Stimulated activated CD8-positive, alpha-beta memory T cell treated with anti-CD3 and anti-CD28 coated beads, Interleukin-4, amount 100 ng/mL, for 24 hours (primary cell): ENCODE measurements around the gene NFYC.
A peak's percentile ranks its signal among the peaks of the same experiment; 100 is the strongest.
"Not testable (repeated sequence)": the region's sequence is repeated elsewhere in the genome, so short reads cannot be mapped to it uniquely, and the experiment has no call there.

Source experiments
- DNase-seq: peaks from one replicate; pipeline ENCODE4 v3.0.0-alpha.2; 2020; ENCODE audit warnings: low read depth

The NFYC gene

DNA sequence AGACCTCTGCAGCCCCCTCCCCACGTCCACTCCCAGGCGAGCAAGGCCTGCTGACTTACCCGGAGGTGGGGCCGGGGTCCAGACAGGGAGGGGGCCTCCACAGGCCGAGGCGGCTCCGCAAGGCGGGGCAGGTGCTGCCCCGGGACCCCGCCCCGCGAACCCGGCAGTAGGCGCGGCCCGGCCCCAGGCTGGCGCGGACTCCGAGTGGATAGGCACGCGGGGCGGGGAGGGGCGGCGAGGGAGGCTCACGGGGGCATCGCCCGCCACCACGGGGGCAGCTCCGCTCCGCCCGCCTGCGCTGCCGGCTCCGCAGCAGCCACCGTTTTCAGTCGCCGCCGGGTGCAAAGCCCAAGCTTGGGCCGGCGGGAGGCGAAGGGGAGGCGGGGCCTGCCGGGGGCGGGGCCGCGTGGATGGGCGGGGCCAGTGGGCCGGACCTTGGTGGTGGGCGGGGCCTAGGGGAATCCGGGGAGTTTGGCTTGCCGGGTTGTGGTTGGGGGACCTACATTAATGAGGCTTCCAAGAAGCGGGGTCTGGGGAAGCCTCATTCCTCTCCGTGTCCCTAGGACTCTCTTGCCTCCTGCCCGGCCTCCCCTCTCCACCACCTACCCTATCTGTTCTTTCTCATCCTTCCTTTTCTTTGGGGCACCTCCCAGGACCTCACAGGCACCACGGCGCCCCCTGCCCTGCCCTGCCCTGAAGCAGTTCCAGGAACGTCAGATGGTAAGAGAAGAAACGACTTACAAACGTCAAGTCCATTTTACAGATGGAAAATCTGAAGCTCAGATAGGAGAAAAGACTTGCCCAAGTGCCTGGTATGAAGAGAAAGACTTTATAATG is 26.0 kb upstream of the NFYC start, which contains the start of gene RIMS3:
TSS of gene RIMS3 (minus strand) at position 348 of the 837 bp plus-strand sequence. CDS start 23,757 bp downstream, outside the sequence.
- peak; percentile 70 for DNase-seq

DNA sequence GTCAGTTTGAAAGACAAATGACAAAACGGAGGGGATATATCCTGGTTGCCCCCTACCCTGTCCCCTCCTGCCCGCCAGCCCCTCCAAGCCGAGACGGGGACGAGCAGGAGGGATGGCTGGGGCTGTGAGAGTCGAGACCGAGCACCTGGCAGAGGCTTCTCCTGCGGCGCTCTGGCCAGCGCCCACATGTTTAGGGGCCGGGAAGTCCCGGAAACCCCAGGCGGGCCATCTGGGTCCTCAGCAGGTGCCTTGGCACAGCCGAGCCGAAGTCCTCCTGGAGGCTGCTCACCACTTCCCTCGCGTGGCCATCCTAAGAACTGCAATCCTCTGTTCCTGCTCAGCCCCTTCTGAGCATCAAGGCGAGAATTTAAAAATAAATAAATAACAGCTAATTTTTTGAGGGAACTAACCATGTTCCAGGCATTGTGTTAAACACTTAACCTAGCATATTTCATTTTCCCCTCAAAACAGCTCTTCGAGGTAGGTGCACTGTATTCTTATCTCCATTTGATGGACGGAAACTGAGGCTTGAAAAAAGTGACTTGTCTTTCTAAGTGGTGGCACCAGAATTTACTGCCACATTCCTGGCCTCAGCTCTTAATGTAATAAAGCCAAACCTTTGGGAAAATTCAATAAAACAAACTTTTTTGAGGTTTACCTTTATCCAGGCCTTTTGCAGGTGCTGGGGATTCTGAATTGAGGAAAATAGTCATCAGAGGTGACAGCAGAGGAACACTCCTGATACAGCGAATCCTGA is 22.6 kb upstream of the NFYC start:
- peak; percentile 76 for DNase-seq

DNA sequence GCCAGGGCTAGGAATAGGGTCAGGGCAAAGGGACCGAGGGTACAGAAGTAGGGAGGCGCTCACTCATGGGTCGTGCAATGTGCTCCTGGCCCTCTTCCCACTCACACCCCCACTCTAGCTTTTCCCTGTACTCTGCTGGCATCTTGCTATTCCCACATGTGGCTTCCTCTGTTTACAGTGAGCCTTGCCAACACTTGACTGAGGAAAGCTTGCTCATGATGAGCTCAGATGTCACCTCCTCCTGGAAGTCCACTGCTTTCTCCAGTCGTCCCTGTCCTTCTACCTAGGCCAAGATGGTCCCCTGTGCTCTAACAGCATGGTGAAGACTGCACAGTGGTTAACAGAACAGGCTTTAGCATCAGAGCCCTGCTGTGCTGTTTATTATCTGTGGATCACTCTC is 18.1 kb upstream of the NFYC start:
- DNase-seq: no peak

DNA sequence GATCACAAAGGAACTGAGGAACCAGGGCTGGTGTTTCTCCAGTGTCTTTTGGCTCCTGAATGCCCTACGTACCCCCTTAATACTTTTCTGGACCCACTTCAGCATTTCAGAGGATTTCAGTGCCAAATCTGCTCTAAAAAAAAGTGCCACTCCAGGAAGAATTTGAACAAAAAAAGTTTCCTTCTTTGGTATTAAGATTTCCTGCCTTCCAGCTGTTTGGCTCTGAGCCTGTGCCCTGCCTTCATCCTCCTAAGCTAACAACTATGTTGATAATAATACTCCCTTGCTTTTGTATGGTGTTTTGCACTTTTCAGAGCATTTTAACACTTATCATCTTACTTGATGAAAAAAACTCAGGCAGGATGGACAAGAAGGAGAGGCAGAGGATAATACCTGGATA is 15.0 kb upstream of the NFYC start:
- DNase-seq: no peak

DNA sequence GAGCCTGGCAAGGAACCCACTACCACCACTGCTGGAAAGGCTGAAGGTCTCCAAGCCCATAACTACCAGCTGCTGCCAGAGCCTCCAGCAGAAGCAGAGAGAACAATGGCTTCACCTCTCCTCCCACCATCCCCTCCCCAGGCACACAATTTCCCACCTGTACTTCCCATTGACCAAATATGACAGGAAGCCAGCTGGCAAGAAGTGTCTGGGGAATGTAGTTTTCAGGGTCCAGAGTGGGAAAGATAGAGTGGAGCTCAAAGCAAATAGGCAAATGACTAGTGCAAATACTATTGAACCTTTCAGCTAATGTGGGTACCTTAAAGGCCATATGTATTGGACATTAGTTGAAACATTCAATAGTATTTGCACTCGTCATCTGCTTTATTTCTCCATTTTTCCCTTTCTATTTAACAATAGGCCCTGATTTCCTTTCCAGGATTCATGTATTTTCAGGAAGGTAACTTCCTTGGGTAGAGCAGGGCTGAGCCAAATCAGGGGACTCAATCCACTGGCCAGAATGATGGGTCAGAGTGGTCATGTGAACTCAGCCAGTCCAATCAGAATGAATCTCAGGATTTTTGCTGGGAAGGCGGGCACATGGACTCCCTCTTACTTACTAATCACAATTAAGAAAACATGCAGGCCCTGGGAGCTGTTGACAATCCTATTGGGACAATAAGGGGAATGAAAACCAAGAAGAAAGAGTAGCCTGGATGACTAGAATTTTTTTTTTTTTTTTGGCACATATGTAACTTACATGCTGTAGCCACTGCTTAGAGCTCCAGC is 12.1 kb upstream of the NFYC start:
- no peak for DNase-seq

DNA sequence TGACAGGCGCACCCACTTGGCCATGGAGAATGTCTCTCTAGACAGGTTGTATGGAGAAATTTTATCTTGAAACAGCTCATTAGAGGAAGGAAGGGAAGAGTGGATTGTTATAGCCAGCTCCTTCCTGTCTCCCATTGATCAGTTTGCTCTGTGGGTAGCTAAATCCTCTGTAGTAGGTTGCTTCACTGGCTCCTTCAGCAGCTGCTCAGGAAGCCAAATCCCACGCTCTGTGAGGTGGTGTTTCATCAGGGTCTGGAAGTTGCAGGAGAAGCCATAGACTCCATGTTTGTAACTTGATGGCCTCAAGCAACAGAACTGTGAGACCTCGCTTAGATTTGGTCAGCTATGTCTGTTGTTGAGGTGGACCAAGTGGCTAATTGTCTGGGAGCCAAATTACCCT is 6.8 kb upstream of the NFYC start:
- no peak for DNase-seq

DNA sequence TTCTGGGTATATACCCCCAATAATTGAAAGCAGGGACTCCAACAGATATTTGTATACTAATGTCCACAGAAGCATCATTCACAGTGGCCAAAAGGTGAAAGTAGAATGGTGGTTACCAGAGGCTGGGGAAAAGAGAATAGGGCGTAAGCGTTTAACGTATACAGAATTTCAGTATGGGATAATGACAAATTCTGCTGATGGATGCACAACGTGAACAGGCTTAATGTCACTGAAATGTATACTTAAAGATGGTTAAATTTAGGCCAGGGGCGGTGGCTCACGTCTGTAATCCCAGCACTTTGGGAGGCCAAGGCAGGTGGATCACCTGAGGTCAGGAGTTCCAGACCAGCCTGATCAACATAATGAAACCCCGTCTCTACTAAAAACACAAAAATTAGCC is 4.4 kb upstream of the NFYC start:
- DNase-seq: no peak

DNA sequence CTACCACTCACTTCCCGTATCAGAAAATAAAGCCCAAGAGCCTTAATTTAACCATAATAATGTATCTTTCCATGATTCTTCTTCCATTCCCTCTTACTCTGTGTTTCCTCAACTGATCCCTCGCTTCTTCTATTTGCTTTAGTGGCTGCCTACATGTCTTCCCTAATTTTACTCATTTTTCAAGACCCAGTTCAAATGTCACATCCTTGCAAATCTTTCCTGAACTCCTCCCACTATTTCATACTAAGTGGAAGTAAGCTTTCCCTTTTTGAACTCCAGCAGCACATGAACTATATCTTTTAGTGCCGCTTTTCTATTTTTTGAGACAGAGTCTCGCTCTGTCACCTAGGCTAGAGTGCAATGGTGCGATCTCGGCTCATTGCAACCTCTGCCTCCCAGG is 3.8 kb upstream of the NFYC start:
- no peak for DNase-seq

DNA sequence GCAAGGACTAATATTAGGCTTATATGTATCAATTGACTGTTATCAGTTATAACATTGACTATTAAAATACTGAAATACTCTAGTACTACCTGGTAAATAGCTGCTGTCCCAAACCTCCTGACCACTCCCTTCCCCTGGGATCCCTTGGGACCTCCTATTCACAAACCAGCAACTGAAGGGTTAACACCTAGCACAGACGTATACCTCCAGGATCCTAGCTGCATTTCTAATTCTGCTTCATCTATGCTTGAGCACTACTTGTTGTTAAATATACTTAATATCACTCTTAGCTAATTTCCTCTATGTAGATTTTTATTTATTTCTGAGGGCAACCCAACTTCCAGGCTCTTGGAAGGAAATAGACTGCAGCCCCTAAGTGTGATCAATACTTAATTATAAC is 1.8 kb upstream of the NFYC start:
- DNase-seq: no peak

DNA sequence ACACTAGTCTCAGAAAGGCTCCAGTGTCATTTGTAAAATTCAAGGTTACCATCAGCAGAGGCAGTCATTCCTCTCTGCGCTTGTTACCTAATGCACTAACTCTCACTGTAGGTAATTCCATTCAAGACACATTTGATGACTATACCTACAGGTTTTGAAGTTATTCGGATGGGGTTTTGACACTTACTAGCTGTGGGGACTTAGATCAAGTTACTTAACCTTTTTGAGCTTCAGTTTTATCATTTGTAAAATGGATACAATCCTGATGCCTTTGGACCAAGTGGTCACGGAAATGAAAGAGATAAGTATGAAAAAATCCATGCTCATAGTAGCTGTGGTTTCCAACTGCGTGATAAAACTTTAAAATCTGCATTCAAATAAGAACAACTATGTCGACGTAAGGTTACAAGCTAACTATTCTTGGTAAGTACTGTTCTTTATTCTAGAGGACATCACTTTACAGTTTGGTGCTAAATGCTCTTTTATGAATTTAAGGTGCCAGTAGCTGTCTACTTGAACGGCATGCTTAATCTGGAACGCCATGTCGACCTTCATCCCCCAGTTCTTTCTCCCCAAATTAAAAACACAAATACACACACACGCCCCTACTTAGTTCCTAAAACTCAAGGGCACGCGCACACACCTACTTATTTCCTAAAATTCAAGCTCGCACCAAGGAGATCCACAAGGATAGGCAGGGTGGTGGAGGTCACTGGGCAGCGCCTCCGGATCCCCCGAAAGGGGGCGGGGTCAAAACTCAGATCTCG is 550 bp upstream of the NFYC start:
- DNase-seq: no peak

DNA sequence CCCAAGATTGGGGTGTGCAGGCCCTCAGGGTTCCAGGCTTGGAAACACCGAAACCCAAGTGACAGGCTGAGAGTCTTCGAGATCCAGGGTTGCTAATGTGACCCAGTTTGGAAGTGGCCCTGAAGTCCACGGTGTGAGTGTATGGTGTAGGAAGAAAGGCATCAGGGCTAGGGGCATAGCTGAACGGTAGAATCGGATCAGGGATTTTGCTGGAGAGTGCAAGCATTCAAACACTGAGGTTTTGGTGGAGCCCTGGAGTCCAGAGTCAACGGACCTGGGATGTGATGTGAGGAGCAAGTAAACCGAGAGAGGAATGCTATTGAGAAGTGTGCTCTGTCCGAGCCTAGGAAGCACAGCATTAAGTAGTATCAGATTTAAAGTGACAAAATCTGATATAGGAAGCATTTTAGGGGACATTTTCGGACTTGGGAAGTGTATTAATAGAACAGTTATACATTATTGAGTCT is 958 bp downstream of the NFYC start:
- DNase-seq: no peak

DNA sequence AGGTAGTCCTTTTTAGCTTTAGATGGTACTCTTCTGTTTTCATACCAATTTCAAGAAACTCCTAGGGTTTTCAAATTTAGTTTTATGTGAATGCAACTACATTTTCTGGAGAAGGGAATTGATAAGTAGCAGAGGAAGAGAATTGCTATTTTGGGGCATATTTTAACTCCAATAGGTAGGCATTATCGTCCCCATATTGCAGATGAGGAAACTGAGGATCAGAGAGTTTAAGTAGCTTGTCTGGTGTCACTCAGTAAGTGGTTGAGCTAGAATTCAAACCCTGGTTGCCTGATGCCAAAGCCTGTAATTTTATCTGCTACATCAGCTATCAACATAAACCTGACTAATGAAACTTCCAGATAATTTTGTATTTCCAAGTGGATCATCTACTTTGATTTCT is 1.9 kb downstream of the NFYC start:
- DNase-seq: no peak

DNA sequence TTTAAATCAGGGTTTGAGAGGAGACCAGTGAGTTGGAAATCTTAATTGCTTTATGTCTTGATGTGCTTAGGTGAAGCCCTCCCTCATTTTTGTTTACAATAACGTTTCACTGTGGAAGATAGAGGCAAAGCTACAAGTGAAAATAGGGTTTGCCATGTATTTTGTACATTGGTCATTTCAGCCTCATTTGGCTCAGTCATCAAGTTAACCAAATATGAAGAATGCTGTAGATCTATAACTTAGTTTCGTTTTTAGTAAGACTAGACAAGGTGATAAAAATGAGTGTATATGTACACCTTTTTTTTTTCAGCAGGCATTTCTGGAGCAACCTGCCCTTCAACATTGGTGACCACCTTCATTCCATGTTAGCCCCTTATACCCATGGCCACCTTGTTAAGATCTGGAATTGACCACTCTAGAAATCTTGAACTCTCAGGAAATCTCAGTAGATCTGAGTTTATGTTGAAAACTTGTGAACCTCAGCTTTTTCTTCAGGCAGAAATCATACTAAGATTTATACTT is 2.9 kb downstream of the NFYC start:
- no peak for DNase-seq

DNA sequence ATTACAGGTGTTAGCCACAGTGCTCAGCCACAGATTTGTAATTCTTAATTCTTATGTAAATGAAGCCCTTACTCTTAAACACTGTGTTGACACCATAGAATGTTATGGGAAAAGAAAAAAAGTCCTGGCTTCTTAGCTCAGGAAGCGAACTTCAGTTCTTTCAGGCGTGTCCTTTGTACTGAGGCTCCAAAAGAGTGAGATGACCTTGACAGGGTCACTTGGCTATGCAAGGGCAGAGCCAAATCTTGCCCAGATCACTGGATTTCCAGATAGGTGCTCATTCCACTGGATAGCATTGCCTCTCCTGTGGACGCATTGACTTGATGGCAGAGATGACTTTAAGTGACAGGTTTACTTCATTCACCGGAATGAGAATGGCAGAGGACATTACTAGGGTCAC is 4.8 kb downstream of the NFYC start:
- no peak for DNase-seq

DNA sequence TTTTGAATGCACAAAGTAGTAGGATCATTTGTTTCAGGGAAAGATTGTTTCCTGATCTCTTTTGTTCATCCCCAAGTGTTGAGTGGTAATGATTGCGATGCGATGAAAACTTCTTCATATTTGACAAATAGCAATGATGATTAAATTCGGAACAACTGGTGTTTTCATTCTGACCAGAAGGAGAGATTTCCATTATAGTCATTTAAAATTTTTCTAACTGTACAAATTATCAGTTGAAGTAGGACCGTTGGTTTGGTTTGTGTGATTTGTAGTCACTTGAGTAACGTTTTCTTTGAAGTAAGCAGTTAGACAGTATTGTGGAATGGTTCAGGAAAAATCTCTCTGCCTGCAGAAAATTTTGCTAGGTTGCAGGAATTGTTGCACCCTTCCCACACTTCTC is 5.9 kb downstream of the NFYC start:
- no peak for DNase-seq

DNA sequence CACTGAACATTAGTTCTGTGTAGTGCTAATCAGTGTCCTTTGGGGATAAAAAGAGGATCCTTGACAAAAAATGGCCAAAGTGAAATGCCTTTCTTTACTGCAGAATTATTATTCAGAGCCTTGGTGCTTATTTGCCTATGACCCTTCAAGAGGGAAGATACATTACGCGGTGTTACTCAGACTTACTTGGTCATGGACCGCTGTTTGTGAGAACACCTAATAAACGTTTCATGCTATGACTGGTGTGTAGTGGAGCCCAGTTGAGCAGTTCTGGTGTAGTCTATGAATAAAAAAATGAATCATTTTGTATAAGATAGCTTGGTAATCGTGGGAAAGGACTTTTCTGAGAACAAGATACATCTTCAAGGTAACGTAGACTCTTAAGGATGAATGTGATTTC is 8.3 kb downstream of the NFYC start:
- DNase-seq: no peak

DNA sequence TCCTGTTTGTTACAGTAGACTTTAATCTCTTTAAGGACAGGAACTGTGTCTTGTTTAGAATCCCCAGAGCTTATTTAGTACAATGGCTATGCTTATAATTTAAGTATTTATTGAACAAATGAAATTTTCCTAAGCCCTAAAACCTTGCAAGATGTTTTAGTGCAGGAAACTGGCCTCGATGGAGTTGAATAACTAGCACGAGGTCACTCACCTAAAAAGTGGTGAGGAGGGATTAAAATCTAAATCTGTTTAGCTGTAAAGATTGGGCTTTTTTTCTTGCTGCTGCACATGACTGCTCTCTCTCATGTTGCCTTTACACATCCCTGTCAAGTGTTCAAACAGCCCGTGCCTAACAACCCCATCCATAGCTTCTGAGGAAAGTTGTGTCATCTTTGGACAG is 10.2 kb downstream of the NFYC start:
- no peak for DNase-seq

DNA sequence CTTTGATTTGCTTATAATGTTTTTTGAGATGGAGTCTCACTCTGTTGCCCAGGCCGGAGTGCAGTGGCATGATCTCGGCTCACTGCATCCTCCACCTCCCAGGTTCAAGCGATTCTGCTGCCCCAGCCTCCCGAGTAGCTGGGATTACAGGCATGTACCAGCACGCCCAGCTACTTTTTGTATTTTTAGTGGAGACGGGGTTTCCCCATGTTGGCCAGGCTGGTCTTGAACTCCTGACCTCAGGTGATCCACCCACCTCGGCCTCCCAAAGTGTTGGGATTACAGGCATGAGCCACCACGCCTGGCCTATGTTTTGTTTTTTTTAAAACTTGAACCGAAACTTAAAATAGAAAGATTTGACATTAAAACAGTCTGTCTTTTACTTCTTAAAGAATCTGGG is 11.3 kb downstream of the NFYC start:
- not testable (repeated sequence) for DNase-seq

DNA sequence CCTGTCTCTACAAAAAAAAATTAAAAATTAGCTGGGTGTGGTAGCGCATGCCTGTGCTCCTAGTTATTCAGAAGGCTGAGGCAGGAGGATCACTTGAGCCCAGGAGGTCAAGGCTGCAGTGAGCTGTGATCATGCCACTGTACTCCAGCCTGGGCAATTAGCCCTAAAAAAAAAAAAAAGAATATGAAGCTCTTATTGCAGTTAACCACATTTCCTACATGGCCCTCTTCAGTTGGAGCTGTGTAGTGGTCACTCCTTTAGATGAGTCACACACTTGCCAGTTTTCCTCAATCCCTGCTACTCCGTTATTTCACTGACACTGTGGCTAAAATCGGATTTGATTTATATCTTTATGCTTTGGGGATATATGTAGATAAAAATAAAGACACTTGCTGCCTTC is 11.8 kb downstream of the NFYC start:
- DNase-seq: no peak

DNA sequence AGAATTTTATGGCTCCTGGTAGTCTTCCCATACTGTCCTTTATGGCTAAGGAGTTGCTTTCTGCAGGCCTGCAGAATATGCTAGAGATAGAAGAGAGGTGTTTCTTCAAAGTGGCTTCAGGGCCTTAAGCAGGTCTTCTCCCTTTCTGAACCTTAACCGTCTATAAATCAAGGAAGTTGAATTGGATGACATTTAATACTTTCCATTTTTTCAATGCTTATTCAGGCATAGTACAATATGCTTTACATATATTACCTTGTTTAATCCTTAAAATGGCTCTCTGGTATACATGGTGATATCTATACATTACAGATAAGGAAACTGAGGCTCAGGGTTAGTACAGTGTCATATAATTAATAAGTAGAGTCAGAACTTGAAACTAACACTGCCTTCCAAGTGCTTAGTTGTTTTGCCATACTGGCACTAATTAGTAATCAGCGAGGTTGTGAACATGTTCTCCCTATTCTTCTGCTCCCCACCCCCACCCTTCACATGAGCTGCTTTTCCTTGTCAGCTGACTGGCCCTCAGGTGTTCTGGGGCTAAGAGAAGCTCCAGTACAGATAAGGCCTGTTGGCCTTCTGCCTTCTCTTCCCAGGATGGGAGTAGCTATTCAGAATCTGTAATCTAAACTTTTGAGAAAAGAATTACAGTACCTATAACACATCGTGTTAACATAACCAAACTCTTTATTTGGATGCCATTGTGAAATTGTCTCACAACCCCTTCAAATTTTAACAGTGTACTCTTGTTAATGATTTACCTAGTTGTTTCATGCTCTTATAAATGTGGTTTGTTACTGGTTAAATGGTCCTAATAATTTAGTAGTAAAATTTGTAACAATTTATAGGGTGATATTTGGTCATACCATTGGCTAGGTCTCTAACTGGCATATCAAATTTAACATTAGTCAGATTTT is 13.6 kb downstream of the NFYC start:
- DNase-seq: no peak
